Nephron progenitor cell (in vitro differentiated cells): ENCODE data around the gene SMCO4.

Experiments
- DNase-seq: peaks from one replicate; pipeline ENCODE4 v3.0.0; 2021
- H3K27ac Mint-ChIP-seq: 2 replicates; pipeline ENCODE4 v1.8.0; 2021; ENCODE audit warnings: mild to moderate bottlenecking, moderate library complexity, mixed read lengths
- H3K27me3 Mint-ChIP-seq: 2 replicates; pipeline ENCODE4 v1.8.0; 2021; ENCODE audit warnings: mild to moderate bottlenecking, low read depth, mixed read lengths; ENCODE audit not compliant: poor library complexity
- H3K36me3 Mint-ChIP-seq: 2 replicates; pipeline ENCODE4 v1.8.0; 2021; ENCODE audit warnings: low read depth, mixed read lengths
- H3K4me1 Mint-ChIP-seq: 2 replicates; pipeline ENCODE4 v1.8.0; 2021; ENCODE audit warnings: mixed read lengths
- H3K4me3 Mint-ChIP-seq: 2 replicates; pipeline ENCODE4 v1.8.0; 2021; ENCODE audit warnings: mild to moderate bottlenecking, moderate library complexity, mixed read lengths
- H3K9me3 Mint-ChIP-seq: 2 replicates; pipeline ENCODE4 v1.8.0; 2021; ENCODE audit warnings: mild to moderate bottlenecking, moderate library complexity, mixed read lengths
- TF ChIP-seq, protein P1 (sequence below): fragments of 200-600 bp; sonication (generic); IDR thresholded peaks from 2 replicates; pipeline ENCODE4 v1.5.0; 2021; ENCODE audit warnings: antibody characterized with exemption

Gene SMCO4

GRCh38 chr11:93480256-93480655 is 62.9 kb downstream of the SMCO4 start:
- DNase-seq = no peak
- Mint-ChIP-seq H3K27ac (no peak overlapping the region), H3K4me1 (peaks cover 33% of the 10 kb centered on the region), H3K9me3 (peaks cover 7% of the 10 kb centered on the region), H3K27me3 (peaks cover 3% of the 10 kb centered on the region), H3K4me3 (no peak overlapping the region), H3K36me3 (peaks cover 26% of the 10 kb centered on the region)
- TF ChIP-seq, protein P1, sequence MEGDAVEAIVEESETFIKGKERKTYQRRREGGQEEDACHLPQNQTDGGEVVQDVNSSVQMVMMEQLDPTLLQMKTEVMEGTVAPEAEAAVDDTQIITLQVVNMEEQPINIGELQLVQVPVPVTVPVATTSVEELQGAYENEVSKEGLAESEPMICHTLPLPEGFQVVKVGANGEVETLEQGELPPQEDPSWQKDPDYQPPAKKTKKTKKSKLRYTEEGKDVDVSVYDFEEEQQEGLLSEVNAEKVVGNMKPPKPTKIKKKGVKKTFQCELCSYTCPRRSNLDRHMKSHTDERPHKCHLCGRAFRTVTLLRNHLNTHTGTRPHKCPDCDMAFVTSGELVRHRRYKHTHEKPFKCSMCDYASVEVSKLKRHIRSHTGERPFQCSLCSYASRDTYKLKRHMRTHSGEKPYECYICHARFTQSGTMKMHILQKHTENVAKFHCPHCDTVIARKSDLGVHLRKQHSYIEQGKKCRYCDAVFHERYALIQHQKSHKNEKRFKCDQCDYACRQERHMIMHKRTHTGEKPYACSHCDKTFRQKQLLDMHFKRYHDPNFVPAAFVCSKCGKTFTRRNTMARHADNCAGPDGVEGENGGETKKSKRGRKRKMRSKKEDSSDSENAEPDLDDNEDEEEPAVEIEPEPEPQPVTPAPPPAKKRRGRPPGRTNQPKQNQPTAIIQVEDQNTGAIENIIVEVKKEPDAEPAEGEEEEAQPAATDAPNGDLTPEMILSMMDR = no peak

DNA sequence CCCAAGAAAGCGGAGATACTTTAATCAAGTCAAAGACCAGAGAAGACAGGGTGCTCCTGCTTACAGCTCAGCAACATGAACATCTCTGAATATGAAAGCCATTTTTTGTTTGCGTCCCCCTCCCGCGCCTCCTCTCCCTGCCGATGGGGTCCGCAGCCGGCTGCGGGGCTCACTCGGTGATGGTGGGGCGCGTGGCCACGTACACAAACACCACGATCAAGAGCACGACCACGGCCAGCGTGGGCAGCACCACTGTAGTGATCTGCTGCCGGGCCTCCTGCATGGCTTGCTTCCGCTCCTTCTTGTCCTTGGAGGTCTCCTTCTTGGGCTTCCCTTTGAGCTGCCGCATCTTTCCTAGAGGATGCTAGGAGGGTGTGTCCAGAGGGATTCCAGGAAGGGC is 64.3 kb downstream of the SMCO4 start:
- H3K4me1 Mint-ChIP-seq = peaks cover 31% of the 10 kb centered on the region
- peak overlapping the region; percentile 77 for H3K27ac Mint-ChIP-seq
- TF ChIP-seq, protein P1 = no peak
- peaks cover 38% of the 10 kb centered on the region for H3K36me3 Mint-ChIP-seq
- DNase-seq = no peak
- peaks cover 8% of the 10 kb centered on the region for H3K27me3 Mint-ChIP-seq
- no peak overlapping the region for H3K4me3 Mint-ChIP-seq
- H3K9me3 Mint-ChIP-seq = peaks cover 16% of the 10 kb centered on the region

- no peak overlapping the region for H3K4me3 Mint-ChIP-seq
- H3K27me3 Mint-ChIP-seq = peaks cover 8% of the 10 kb centered on the region
- H3K27ac Mint-ChIP-seq = no peak overlapping the region
- peaks cover 20% of the 10 kb centered on the region for H3K4me1 Mint-ChIP-seq
- no peak for DNase-seq
- H3K36me3 Mint-ChIP-seq = peaks cover 42% of the 10 kb centered on the region
- TF ChIP-seq, protein P1 = no peak
- H3K9me3 Mint-ChIP-seq = peaks cover 16% of the 10 kb centered on the region
These were observed 65.4 kb downstream of the SMCO4 start for GRCh38 chr11:93477684-93478234.

- peaks cover 42% of the 10 kb centered on the region for H3K36me3 Mint-ChIP-seq
- TF ChIP-seq, protein P1 = no peak
- H3K4me1 Mint-ChIP-seq = peaks cover 12% of the 10 kb centered on the region
- peaks cover 8% of the 10 kb centered on the region for H3K27me3 Mint-ChIP-seq
- no peak overlapping the region for H3K4me3 Mint-ChIP-seq
- peaks cover 16% of the 10 kb centered on the region for H3K9me3 Mint-ChIP-seq
- no peak for DNase-seq
- no peak overlapping the region for H3K27ac Mint-ChIP-seq
These were observed 66.4 kb downstream of the SMCO4 start for GRCh38 chr11:93476796-93477195.

DNA sequence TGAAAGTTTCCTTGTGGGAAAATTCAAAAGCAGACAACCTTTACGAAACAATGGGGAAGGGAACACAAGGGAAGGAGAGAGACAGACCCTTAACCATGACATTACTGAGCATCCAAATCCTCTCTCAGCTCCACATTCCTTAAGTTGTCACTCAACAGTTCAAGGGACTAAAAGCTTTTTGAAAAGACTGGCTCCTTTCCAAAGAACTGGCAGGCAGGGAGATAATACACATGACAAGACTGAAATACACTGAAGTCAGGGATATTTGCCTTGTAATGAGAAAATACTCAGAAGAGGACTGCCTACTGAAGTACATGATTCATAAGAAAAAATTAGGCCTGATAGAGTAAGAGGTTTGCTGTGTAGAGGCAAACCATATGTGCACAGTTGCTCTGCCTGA is 69.1 kb downstream of the SMCO4 start:
- H3K4me1 Mint-ChIP-seq = peaks cover 12% of the 10 kb centered on the region
- H3K4me3 Mint-ChIP-seq = no peak overlapping the region
- no peak overlapping the region for H3K27ac Mint-ChIP-seq
- TF ChIP-seq, protein P1 = no peak
- H3K9me3 Mint-ChIP-seq = peaks cover 16% of the 10 kb centered on the region
- H3K36me3 Mint-ChIP-seq = peaks cover 41% of the 10 kb centered on the region
- no peak for DNase-seq
- peaks cover 8% of the 10 kb centered on the region for H3K27me3 Mint-ChIP-seq

- H3K27ac Mint-ChIP-seq = no peak overlapping the region
- H3K9me3 Mint-ChIP-seq = peaks cover 2% of the 10 kb centered on the region
- no peaks in the 10 kb centered on the region for H3K4me1 Mint-ChIP-seq
- TF ChIP-seq, protein P1 = no peak
- H3K36me3 Mint-ChIP-seq = no peaks in the 10 kb centered on the region
- no peak for DNase-seq
- H3K4me3 Mint-ChIP-seq = no peak overlapping the region
- H3K27me3 Mint-ChIP-seq = peaks cover 6% of the 10 kb centered on the region
These were observed 74.9 kb downstream of the SMCO4 start for GRCh38 chr11:93468290-93468689.
